IMR-90 (cell line): Measurements from ENCODE around the gene SLC25A34. TPM values are rescaled to one million over a fixed set of nuclear protein-coding genes. Genes with fewer than 3 reads are reported as not detected.

ENCODE experiments used
- ATAC-seq: fragments of 200-7000 bp; cut with Tn5 transposase; 2 replicates; pipeline ENCODE4 v1.9.1; 2020; ENCODE audit warnings: low read depth, mild to moderate bottlenecking, moderate library complexity
- BruUV-seq: library from RNA; stranded (reverse); fragments of 400-500 nt; replicated peaks from 2 replicates; lab custom pipeline; 2021; lab: Mats Ljungman, UMichigan
- CTCF ChIA-PET: fragments of 300-600 bp; formaldehyde crosslinking; extraction: SDS; loops from one replicate; lab custom pipeline; 2021; ENCODE audit warnings: antibody characterized with exemption; lab: Yijun Ruan, JAX
- POLR2A ChIA-PET: fragments of 300-600 bp; sonication (Branson Sonifier 250); formaldehyde crosslinking; loops from one replicate; lab custom pipeline; 2022; ENCODE audit warnings: antibody characterized with exemption; ENCODE audit not compliant: unreplicated experiment; lab: Charles Lee
- DNase-seq: peaks from one replicate; pipeline ENCODE4 v3.0.0; 2013
- H2AFZ ChIP-seq: replicated peaks from 2 replicates; pipeline ENCODE3; 2013; ENCODE audit warnings: low read length, mild to moderate bottlenecking; ENCODE audit not compliant: poor library complexity
- H2AK5ac ChIP-seq: 2 replicates; pipeline ENCODE4 v1.6.1; 2013; ENCODE audit warnings: low read depth, low read length, inconsistent platforms
- H2AK9ac ChIP-seq: replicated peaks from 2 replicates; pipeline ENCODE3; 2013; ENCODE audit warnings: mild to moderate bottlenecking, low read depth, low read length, moderate library complexity; ENCODE audit not compliant: poor library complexity
- H2BK120ac ChIP-seq: 2 replicates; pipeline ENCODE4 v1.6.1; 2013; ENCODE audit warnings: low read depth, low read length, inconsistent platforms
- H2BK15ac ChIP-seq: 3 replicates; pipeline ENCODE4 v1.6.1; 2013; ENCODE audit warnings: low read depth, low read length, inconsistent platforms
- H2BK20ac ChIP-seq: 2 replicates; pipeline ENCODE4 v1.6.1; 2013; ENCODE audit warnings: low read depth, mild to moderate bottlenecking, inconsistent platforms, low read length, moderate library complexity
- H2BK5ac ChIP-seq: 2 replicates; pipeline ENCODE4 v1.6.1; 2013; ENCODE audit warnings: mild to moderate bottlenecking, low read depth, low read length, inconsistent platforms; ENCODE audit not compliant: poor library complexity, severe bottlenecking
- H3K14ac ChIP-seq: replicated peaks from 2 replicates; pipeline ENCODE4 v1.6.1; 2013; ENCODE audit warnings: low read depth, low read length, inconsistent platforms
- H3K18ac ChIP-seq: 2 replicates; pipeline ENCODE4 v1.6.1; 2013; ENCODE audit warnings: low read depth, low read length, control low read depth
- H3K23ac ChIP-seq: 2 replicates; pipeline ENCODE4 v1.6.1; 2013; ENCODE audit warnings: low read depth, low read length, inconsistent platforms
- H3K27ac ChIP-seq: 2 replicates; pipeline ENCODE4 v1.5.1; 2013; ENCODE audit warnings: mild to moderate bottlenecking, control low read depth, low read length; ENCODE audit not compliant: insufficient read depth
- H3K27me3 ChIP-seq: 2 replicates; pipeline ENCODE4 v1.6.1; 2013; ENCODE audit warnings: low read length; ENCODE audit not compliant: control insufficient read depth, insufficient read depth
- H3K36me3 ChIP-seq: 2 replicates; pipeline ENCODE4 v1.6.1; 2013; ENCODE audit warnings: low read length, mixed read lengths; ENCODE audit not compliant: control insufficient read depth, insufficient read depth
- H3K4ac ChIP-seq: 2 replicates; pipeline ENCODE4 v1.6.1; 2013; ENCODE audit warnings: low read depth, low read length, inconsistent platforms
- H3K4me1 ChIP-seq: 2 replicates; pipeline ENCODE4 v1.6.1; 2013; ENCODE audit warnings: low read length, mixed read lengths; ENCODE audit not compliant: control insufficient read depth, insufficient read depth
- H3K4me2 ChIP-seq: 2 replicates; pipeline ENCODE4 v1.6.1; 2013; ENCODE audit warnings: low read depth, mild to moderate bottlenecking, control low read depth, low read length, moderate library complexity
- H3K4me3 ChIP-seq: 2 replicates; pipeline ENCODE4 v1.5.1; 2013; ENCODE audit warnings: low read depth, mild to moderate bottlenecking, control low read depth, low read length, moderate library complexity; ENCODE audit not compliant: insufficient read depth
- H3K56ac ChIP-seq: 2 replicates; pipeline ENCODE4 v1.6.1; 2013; ENCODE audit warnings: low read length, inconsistent platforms; ENCODE audit not compliant: insufficient read depth; ENCODE audit errors: extremely low read depth
- H3K79me1 ChIP-seq, 2 experiments: 2 replicates each; pipeline ENCODE4 v1.6.1; 2013; ENCODE audit warnings: low read length in 2 of 2, inconsistent platforms in 1 of 2, low read depth in 1 of 2
- H3K9ac ChIP-seq: 2 replicates; pipeline ENCODE4 v1.6.1; 2013; ENCODE audit warnings: low read depth, low read length, control low read depth
- H3K9me1 ChIP-seq: 2 replicates; pipeline ENCODE4 v1.6.1; 2013; ENCODE audit warnings: low read length, inconsistent platforms; ENCODE audit not compliant: insufficient read depth
- H3K9me3 ChIP-seq: 2 replicates; pipeline ENCODE4 v1.6.1; 2013; ENCODE audit warnings: low read length; ENCODE audit not compliant: control insufficient read depth, insufficient read depth
- H4K20me1 ChIP-seq: 2 replicates; pipeline ENCODE4 v1.6.1; 2013; ENCODE audit warnings: low read length, inconsistent platforms; ENCODE audit not compliant: insufficient read depth
- H4K5ac ChIP-seq: 2 replicates; pipeline ENCODE4 v1.6.1; 2013; ENCODE audit warnings: mild to moderate bottlenecking, low read depth, low read length, control low read depth
- H4K8ac ChIP-seq, 2 experiments: 2 replicates each; pipeline ENCODE4 v1.6.1; 2013; ENCODE audit warnings: low read depth in 2 of 2, low read length in 2 of 2, control low read depth in 1 of 2, inconsistent platforms in 1 of 2
- H4K91ac ChIP-seq: 2 replicates; pipeline ENCODE4 v1.6.1; 2013; ENCODE audit warnings: low read depth, low read length, inconsistent platforms; ENCODE audit not compliant: insufficient read depth
- BHLHE40 ChIP-seq: fragments of 150-350 bp; IDR thresholded peaks from 2 replicates; pipeline ENCODE4 v1.6.1; 2016; ENCODE audit warnings: mild to moderate bottlenecking, low read depth, low read length
- FOS ChIP-seq: fragments of 150-350 bp; IDR thresholded peaks from 2 replicates; pipeline ENCODE4 v1.6.1; 2016; ENCODE audit warnings: low read depth, low read length
- MAFK ChIP-seq: IDR thresholded peaks from 2 replicates; pipeline ENCODE4 v1.6.1; 2012; ENCODE audit warnings: low read depth, low read length, improper control_type of control experiment
- MAZ ChIP-seq: IDR thresholded peaks from 2 replicates; pipeline ENCODE4 v1.6.1; 2012; ENCODE audit warnings: low read depth, mild to moderate bottlenecking, low read length, improper control_type of control experiment, moderate library complexity, borderline replicate concordance
- MXI1 ChIP-seq: IDR thresholded peaks from 2 replicates; pipeline ENCODE4 v1.6.1; 2012; ENCODE audit warnings: low read depth, mild to moderate bottlenecking, low read length, moderate library complexity, borderline replicate concordance
- NFE2L2 ChIP-seq: fragments of 150-350 bp; IDR thresholded peaks from 2 replicates; pipeline ENCODE4 v1.6.1; 2016; ENCODE audit warnings: low read depth, mild to moderate bottlenecking, low read length
- POLR2A ChIP-seq: IDR thresholded peaks from 2 replicates; pipeline ENCODE4 v1.6.1; 2012; ENCODE audit warnings: mild to moderate bottlenecking, low read depth, low read length
- RAD21 ChIP-seq: IDR thresholded peaks from 2 replicates; pipeline ENCODE4 v1.6.1; 2012; ENCODE audit warnings: low read length, improper control_type of control experiment
- WGBS, 2 experiments: methylation state at CpG; one replicate each; pipeline versions ENCODE4 v1.1.5 to v1.1.7; 2013; ENCODE audit warnings: missing lambda C conversion rate in 2 of 2; ENCODE audit not compliant: insufficient read length in 1 of 2; ENCODE audit errors: extremely low coverage in 2 of 2; 5-methylcytosine and 5-hydroxymethylcytosine counted together
- dilution Hi-C: fragments of 300-500 bp; cut with HindIII; formaldehyde crosslinking; loops from one replicate; pipeline ENCODE4 v1.14.3; 2018; ENCODE audit warnings: low sequenced_read_pairs; ENCODE audit not compliant: unreplicated experiment
- in situ Hi-C: fragments of 300-500 bp; cut with MboI; formaldehyde crosslinking; loops from 3 replicates; pipeline ENCODE4 v1.14.3; 2019; ENCODE audit warnings: low sequenced_read_pairs, inconsistent platforms, mixed read lengths
- intact Hi-C: fragments of 100-400 bp; cut with micrococcal nuclease; formaldehyde crosslinking; loops from 2 replicates; pipeline ENCODE4 v1.10.0; 2022
- polyA plus RNA-seq, 3 experiments: library from polyadenylated mRNA; depleted of rRNA; stranded (reverse); fragments of >200 nt; gene quantifications; 2 replicates each; pipeline ENCODE4 v1.2.3, GENCODE V29; 2012; ENCODE audit warnings: low replicate concordance in 1 of 3
- total RNA-seq: library from RNA; depleted of rRNA; stranded (reverse); fragments of >200 nt; gene quantifications from 2 replicates; pipeline ENCODE4 v1.2.3, GENCODE V29; 2012
- TF ChIP-seq, protein P1 (sequence below): fragments of 150-350 bp; IDR thresholded peaks from 2 replicates; pipeline ENCODE4 v1.6.1; 2016; ENCODE audit warnings: low read depth, mild to moderate bottlenecking, low read length, moderate library complexity, borderline replicate concordance
- TF ChIP-seq, protein P2 (sequence below): fragments of 150-350 bp; IDR thresholded peaks from 2 replicates; pipeline ENCODE4 v1.6.1; 2017; ENCODE audit warnings: mild to moderate bottlenecking, antibody characterized with exemption, low read length, low read depth

Gene SLC25A34
- total and polyA plus RNA-seq, 2 of the 4 experiments (the other 2 are of a cell fraction): under 0.01 to 0.72 TPM

DNA sequence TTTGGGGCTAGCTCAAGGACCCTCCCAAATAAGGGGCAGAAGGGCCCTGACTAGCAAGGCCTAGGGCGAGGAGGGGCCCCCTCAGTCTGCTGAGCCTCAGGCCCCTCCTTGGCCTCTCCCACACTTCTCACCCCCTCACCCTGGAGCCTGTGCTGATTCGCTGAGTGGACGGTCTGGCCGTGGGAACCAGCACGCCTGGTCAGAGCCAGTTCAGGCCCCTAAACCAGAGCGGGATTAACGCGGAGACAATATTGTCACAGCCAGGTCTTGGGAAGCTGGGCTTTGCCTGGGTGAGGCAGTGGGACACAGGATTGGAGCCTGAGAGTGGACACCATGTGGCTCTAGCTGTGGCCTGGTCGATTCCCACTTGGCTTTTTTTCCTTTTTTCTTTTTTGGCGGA, 17.7 kb downstream of the SLC25A34 start:
- Histone ChIP-seq H3K9ac (no peak overlapping the region), H3K9me1 (peaks cover 5% of the 10 kb centered on the region), H3K4me1 (peaks cover 16% of the 10 kb centered on the region), H2BK5ac (no peak overlapping the region), H3K18ac (no peak overlapping the region), H3K36me3 (no peaks in the 10 kb centered on the region), H3K56ac (no peak overlapping the region), H3K27ac (no peak overlapping the region), H3K14ac (no peak overlapping the region), H3K27me3 (no peaks in the 10 kb centered on the region), H4K20me1 (no peaks in the 10 kb centered on the region), H2AFZ (peak overlapping the region; percentile 43), H2BK120ac (no peak overlapping the region), H3K4me2 (no peak overlapping the region), H3K4ac (no peak overlapping the region), H2AK9ac (no peak overlapping the region), H2BK15ac (no peak overlapping the region), H3K4me3 (no peak overlapping the region), H3K9me3 (no peaks in the 10 kb centered on the region), H4K91ac (no peak overlapping the region), H3K23ac (no peak overlapping the region), H2AK5ac (no peak overlapping the region), H4K5ac (no peak overlapping the region), H4K8ac (no peak overlapping the region), H2BK20ac (no peak overlapping the region), H3K79me1 (peaks cover 0 to 5% of the 10 kb centered on the region in 2 experiments; a peak in 1 of 4 replicates)
- DNase-seq (no peak), ATAC-seq (no peak)
- TF ChIP-seq POLR2A: no peak
- TF ChIP-seq MAZ: no peak
- TF ChIP-seq RAD21: no peak
- TF ChIP-seq, protein P1, sequence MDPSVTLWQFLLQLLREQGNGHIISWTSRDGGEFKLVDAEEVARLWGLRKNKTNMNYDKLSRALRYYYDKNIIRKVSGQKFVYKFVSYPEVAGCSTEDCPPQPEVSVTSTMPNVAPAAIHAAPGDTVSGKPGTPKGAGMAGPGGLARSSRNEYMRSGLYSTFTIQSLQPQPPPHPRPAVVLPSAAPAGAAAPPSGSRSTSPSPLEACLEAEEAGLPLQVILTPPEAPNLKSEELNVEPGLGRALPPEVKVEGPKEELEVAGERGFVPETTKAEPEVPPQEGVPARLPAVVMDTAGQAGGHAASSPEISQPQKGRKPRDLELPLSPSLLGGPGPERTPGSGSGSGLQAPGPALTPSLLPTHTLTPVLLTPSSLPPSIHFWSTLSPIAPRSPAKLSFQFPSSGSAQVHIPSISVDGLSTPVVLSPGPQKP: no peak
- no peak for TF ChIP-seq NFE2L2
- no peak for TF ChIP-seq FOS
- no peak for TF ChIP-seq MAFK
- no peak for TF ChIP-seq BHLHE40
- TF ChIP-seq, protein P2, sequence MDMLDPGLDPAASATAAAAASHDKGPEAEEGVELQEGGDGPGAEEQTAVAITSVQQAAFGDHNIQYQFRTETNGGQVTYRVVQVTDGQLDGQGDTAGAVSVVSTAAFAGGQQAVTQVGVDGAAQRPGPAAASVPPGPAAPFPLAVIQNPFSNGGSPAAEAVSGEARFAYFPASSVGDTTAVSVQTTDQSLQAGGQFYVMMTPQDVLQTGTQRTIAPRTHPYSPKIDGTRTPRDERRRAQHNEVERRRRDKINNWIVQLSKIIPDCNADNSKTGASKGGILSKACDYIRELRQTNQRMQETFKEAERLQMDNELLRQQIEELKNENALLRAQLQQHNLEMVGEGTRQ: no peak
- TF ChIP-seq MXI1: no peak
- CTCF ChIA-PET: no interaction called here
- dilution Hi-C loops: no loop called here
- 83% methylated on average over 3 of the region's 10 CpGs; no CpG with 5 or more reads in 1 of the 2 experiments for WGBS, 2 experiments
- intact Hi-C loops: no loop called here
- in situ Hi-C loops: no loop called here
- no TSS peak for BruUV-seq
- POLR2A ChIA-PET: no interaction called here
